Mononuclear cell (primary cell): Measurements from ENCODE around the gene ZSWIM6. TPM values are rescaled to one million over a fixed set of nuclear protein-coding genes. Genes with fewer than 3 reads are reported as not detected.

Source experiments
- H3K27me3 ChIP-seq: 2 replicates; pipeline ENCODE4 v1.6.0; 2011; ENCODE audit warnings: low read length, control low read depth; ENCODE audit not compliant: insufficient read depth
- H3K4me1 ChIP-seq: 2 replicates; pipeline ENCODE4 v1.5.1; 2011; ENCODE audit warnings: mild to moderate bottlenecking, low read length, control low read depth; ENCODE audit not compliant: insufficient read depth
- H3K4me3 ChIP-seq: 2 replicates; pipeline ENCODE4 v1.5.1; 2011; ENCODE audit warnings: mild to moderate bottlenecking, low read length, moderate library complexity
- H3K9me3 ChIP-seq: 2 replicates; pipeline ENCODE4 v1.5.1; 2011; ENCODE audit warnings: low read depth, mild to moderate bottlenecking, control low read depth, low read length
- total RNA-seq: library from RNA; depleted of rRNA; stranded (reverse); fragments of >200 nt; gene quantifications from one replicate; pipeline ENCODE4 v1.2.3, GENCODE V29; 2012

The ZSWIM6 gene
- total RNA-seq, 1 donor: 4.9 TPM

GRCh38 chr5:61301341-61302199 lies 30.5 kb upstream of the ZSWIM6 start:
- H3K4me1 ChIP-seq: peaks cover 7% of the 10 kb centered on the region
- no peaks in the 10 kb centered on the region for H3K27me3 ChIP-seq
- no peak overlapping the region for H3K4me3 ChIP-seq
- H3K9me3 ChIP-seq: no peaks in the 10 kb centered on the region

- Histone ChIP-seq H3K4me1 (peaks cover 7% of the 10 kb centered on the region), H3K4me3 (no peak overlapping the region), H3K27me3 (no peaks in the 10 kb centered on the region), H3K9me3 (no peaks in the 10 kb centered on the region)
Observed at GRCh38 chr5:61302200-61302563, 29.9 kb upstream of the ZSWIM6 start.

GRCh38 chr5:61303346-61303745 lies 28.7 kb upstream of the ZSWIM6 start:
- Histone ChIP-seq H3K4me1 (peaks cover 7% of the 10 kb centered on the region), H3K4me3 (no peak overlapping the region), H3K27me3 (no peaks in the 10 kb centered on the region), H3K9me3 (no peaks in the 10 kb centered on the region)

GRCh38 chr5:61304590-61305381 lies 27.3 kb upstream of the ZSWIM6 start:
- peaks cover 7% of the 10 kb centered on the region for H3K4me1 ChIP-seq
- H3K9me3 ChIP-seq: no peaks in the 10 kb centered on the region
- H3K27me3 ChIP-seq: no peaks in the 10 kb centered on the region
- no peak overlapping the region for H3K4me3 ChIP-seq

GRCh38 chr5:61306531-61307131 lies 25.4 kb upstream of the ZSWIM6 start:
- peaks cover 7% of the 10 kb centered on the region for H3K4me1 ChIP-seq

GRCh38 chr5:61307191-61307590 lies 24.9 kb upstream of the ZSWIM6 start:
- no peak overlapping the region for H3K4me3 ChIP-seq
- H3K4me1 ChIP-seq: peaks cover 7% of the 10 kb centered on the region
- H3K9me3 ChIP-seq: no peaks in the 10 kb centered on the region
- no peaks in the 10 kb centered on the region for H3K27me3 ChIP-seq

More at GRCh38 chr5:61306531-61307131, 25.4 kb upstream of the ZSWIM6 start:
- no peak overlapping the region for H3K4me3 ChIP-seq
- H3K27me3 ChIP-seq: no peaks in the 10 kb centered on the region
- no peaks in the 10 kb centered on the region for H3K9me3 ChIP-seq

- Histone ChIP-seq H3K9me3 (no peaks in the 10 kb centered on the region), H3K4me1 (peaks cover 7% of the 10 kb centered on the region), H3K27me3 (no peaks in the 10 kb centered on the region), H3K4me3 (no peak overlapping the region)
Observed at GRCh38 chr5:61307611-61308010, 24.4 kb upstream of the ZSWIM6 start.

- Histone ChIP-seq H3K27me3 (no peaks in the 10 kb centered on the region), H3K4me1 (peaks cover 10% of the 10 kb centered on the region), H3K9me3 (no peaks in the 10 kb centered on the region), H3K4me3 (no peak overlapping the region)
Observed at GRCh38 chr5:61308712-61309111, 23.3 kb upstream of the ZSWIM6 start.

GRCh38 chr5:61309115-61309514 lies 22.9 kb upstream of the ZSWIM6 start:
- peaks cover 12% of the 10 kb centered on the region for H3K4me1 ChIP-seq
- H3K9me3 ChIP-seq: no peaks in the 10 kb centered on the region
- no peaks in the 10 kb centered on the region for H3K27me3 ChIP-seq
- H3K4me3 ChIP-seq: no peak overlapping the region

GRCh38 chr5:61311056-61311610 lies 20.9 kb upstream of the ZSWIM6 start:
- Histone ChIP-seq H3K27me3 (no peaks in the 10 kb centered on the region), H3K4me1 (peaks cover 20% of the 10 kb centered on the region), H3K4me3 (no peak overlapping the region), H3K9me3 (no peaks in the 10 kb centered on the region)

GRCh38 chr5:61311836-61312808 lies 19.9 kb upstream of the ZSWIM6 start:
- H3K4me1 ChIP-seq: peaks cover 17% of the 10 kb centered on the region
- no peak overlapping the region for H3K4me3 ChIP-seq
- no peaks in the 10 kb centered on the region for H3K9me3 ChIP-seq

GRCh38 chr5:61313960-61314681 lies 17.9 kb upstream of the ZSWIM6 start:
- Histone ChIP-seq H3K4me3 (no peak overlapping the region), H3K4me1 (peaks cover 34% of the 10 kb centered on the region)

More at GRCh38 chr5:61311836-61312808, 19.9 kb upstream of the ZSWIM6 start:
- H3K27me3 ChIP-seq: no peaks in the 10 kb centered on the region

GRCh38 chr5:61318376-61318775 lies 13.7 kb upstream of the ZSWIM6 start:
- Histone ChIP-seq H3K9me3 (no peaks in the 10 kb centered on the region), H3K4me1 (peaks cover 73% of the 10 kb centered on the region), H3K27me3 (no peaks in the 10 kb centered on the region), H3K4me3 (no peak overlapping the region)

More at GRCh38 chr5:61313960-61314681, 17.9 kb upstream of the ZSWIM6 start:
- Histone ChIP-seq H3K27me3 (no peaks in the 10 kb centered on the region), H3K9me3 (no peaks in the 10 kb centered on the region)
